Mesenchymal stem cell (in vitro differentiated cells and primary cell): ENCODE data around the gene MSH2. TPM values are rescaled to one million over a fixed set of nuclear protein-coding genes. Genes with fewer than 3 reads are reported as not detected.
A peak's percentile ranks its signal among the peaks of the same experiment; 100 is the strongest.

ENCODE experiments used
- DNase-seq: peaks from one replicate; pipeline ENCODE4 v3.0.0-alpha.2; 2013
- H2AFZ ChIP-seq: one replicate; pipeline ENCODE4 v1.6.1; 2013; ENCODE audit warnings: low read depth, mild to moderate bottlenecking, control low read depth, inconsistent platforms, low read length, moderate library complexity
- H2AK5ac ChIP-seq: 2 replicates; pipeline ENCODE4 v1.6.1; 2013; ENCODE audit warnings: low read length, moderate library complexity, mild to moderate bottlenecking, inconsistent platforms; ENCODE audit not compliant: severe bottlenecking
- H2BK120ac ChIP-seq: one replicate; pipeline ENCODE4 v1.6.1; 2013; ENCODE audit warnings: low read depth, mild to moderate bottlenecking, inconsistent platforms, low read length, moderate library complexity
- H2BK12ac ChIP-seq, 2 experiments: one replicate each; pipeline ENCODE4 v1.6.1; 2013; ENCODE audit warnings: inconsistent platforms in 2 of 2, low read length in 2 of 2, mild to moderate bottlenecking in 2 of 2, moderate library complexity in 2 of 2, control low read depth in 1 of 2
- H2BK15ac ChIP-seq: one replicate; pipeline ENCODE4 v1.6.1; 2013; ENCODE audit warnings: mild to moderate bottlenecking, low read depth, inconsistent platforms; ENCODE audit not compliant: poor library complexity, severe bottlenecking
- H2BK5ac ChIP-seq: 2 replicates; pipeline ENCODE4 v1.6.1; 2013; ENCODE audit warnings: low read depth, mild to moderate bottlenecking, low read length, control low read depth, inconsistent platforms; ENCODE audit not compliant: poor library complexity, severe bottlenecking
- H3K14ac ChIP-seq, 2 experiments: one replicate each; pipeline ENCODE4 v1.6.1; 2013; ENCODE audit warnings: inconsistent platforms in 2 of 2, low read length in 2 of 2, control low read depth in 1 of 2, mild to moderate bottlenecking in 1 of 2, moderate library complexity in 1 of 2
- H3K18ac ChIP-seq, 2 experiments: one replicate each; pipeline ENCODE4 v1.6.1; 2013; ENCODE audit warnings: inconsistent platforms in 2 of 2, low read length in 2 of 2, control low read depth in 1 of 2, low read depth in 1 of 2, mild to moderate bottlenecking in 1 of 2
- H3K23ac ChIP-seq, 2 experiments: one replicate each; pipeline ENCODE4 v1.6.1; 2013; ENCODE audit warnings: inconsistent platforms in 2 of 2, low read length in 2 of 2, mild to moderate bottlenecking in 2 of 2, moderate library complexity in 2 of 2, control low read depth in 1 of 2
- H3K27ac ChIP-seq: 2 replicates; pipeline ENCODE4 v1.5.1; 2013; ENCODE audit warnings: mild to moderate bottlenecking, moderate library complexity, low read length, control low read depth, inconsistent platforms; ENCODE audit not compliant: poor library complexity, severe bottlenecking
- H3K27me3 ChIP-seq, 2 experiments: 2 replicates each; pipeline versions ENCODE4 v1.6.1 to v1.7.0; 2013; ENCODE audit warnings: low read length in 2 of 2, mild to moderate bottlenecking in 2 of 2, moderate library complexity in 2 of 2, control low read depth in 1 of 2, inconsistent platforms in 1 of 2; ENCODE audit not compliant: control insufficient read depth in 1 of 2, insufficient read depth in 1 of 2
- H3K36me3 ChIP-seq, 2 experiments: 2 replicates each; pipeline versions ENCODE4 v1.6.1 to v1.7.0; 2013; ENCODE audit warnings: low read length in 2 of 2, control low read depth in 1 of 2, inconsistent platforms in 1 of 2, low read depth in 1 of 2, mild to moderate bottlenecking in 1 of 2; ENCODE audit not compliant: insufficient read depth in 2 of 2, control insufficient read depth in 1 of 2
- H3K4ac ChIP-seq, 2 experiments: one replicate each; pipeline ENCODE4 v1.6.1; 2013; ENCODE audit warnings: inconsistent platforms in 2 of 2, low read length in 2 of 2, mild to moderate bottlenecking in 2 of 2, moderate library complexity in 2 of 2, control low read depth in 1 of 2, low read depth in 1 of 2
- H3K4me1 ChIP-seq: 2 replicates; pipeline ENCODE4 v1.6.1; 2013; ENCODE audit warnings: low read depth, low read length, control low read depth; ENCODE audit not compliant: control insufficient read depth, insufficient read depth
- H3K4me2 ChIP-seq: 2 replicates; pipeline ENCODE4 v1.6.1; 2013; ENCODE audit warnings: low read length, mild to moderate bottlenecking, inconsistent platforms; ENCODE audit not compliant: poor library complexity, severe bottlenecking
- H3K4me3 ChIP-seq, 2 experiments: 2 replicates each; pipeline versions ENCODE4 v1.5.1 to v1.7.0; 2013; ENCODE audit warnings: low read length in 2 of 2, mild to moderate bottlenecking in 2 of 2, control low read depth in 1 of 2, low read depth in 1 of 2; ENCODE audit not compliant: insufficient read depth in 1 of 2
- H3K79me1 ChIP-seq: replicated peaks from 2 replicates; pipeline ENCODE4 v1.6.1; 2013; ENCODE audit warnings: mild to moderate bottlenecking, control low read depth, low read length, inconsistent platforms; ENCODE audit not compliant: poor library complexity, severe bottlenecking
- H3K9ac ChIP-seq: 2 replicates; pipeline ENCODE4 v1.7.0; 2013; ENCODE audit warnings: mild to moderate bottlenecking, low read length, moderate library complexity
- H3K9me3 ChIP-seq: 2 replicates; pipeline ENCODE4 v1.7.0; 2013; ENCODE audit warnings: mild to moderate bottlenecking, low read length; ENCODE audit not compliant: control insufficient read depth
- H4K8ac ChIP-seq: one replicate; pipeline ENCODE4 v1.6.1; 2013; ENCODE audit warnings: inconsistent platforms, mild to moderate bottlenecking, low read length, moderate library complexity
- H4K91ac ChIP-seq: one replicate; pipeline ENCODE4 v1.6.1; 2013; ENCODE audit warnings: mild to moderate bottlenecking, low read length, inconsistent platforms
- WGBS: methylation state at CpG from one replicate; pipeline ENCODE4 v1.1.7; 2013; ENCODE audit warnings: mixed read lengths; 5-methylcytosine and 5-hydroxymethylcytosine counted together
- polyA plus RNA-seq, 2 experiments: library from polyadenylated mRNA; stranded (reverse); fragments of 200-250 nt; gene quantifications; one replicate each; pipeline ENCODE4 v1.2.3, GENCODE V29; 2013

MSH2 gene
- polyA plus RNA-seq (2013, experiment 1 of 2), result 7.3 TPM
- 7.8 TPM for polyA plus RNA-seq (2013, experiment 2 of 2)

GRCh38 chr2:47402805-47403608, at the start of gene MSH2:
Gene MSH2 (plus strand): TSS chr2:47403156. CDS start chr2:47403192, 36 bp downstream.
- Histone ChIP-seq H3K27ac (peak within 1 kb of the TSS; percentile 78), H2BK5ac (peak within 1 kb of the TSS; percentile 77), H2BK120ac (no peak within 1 kb of the TSS), H3K4me1 (peaks cover 6% of the 10 kb centered on the region), H2AFZ (peak within 1 kb of the TSS; percentile 95), H4K91ac (no peak within 1 kb of the TSS), H2BK12ac (peak within 1 kb of the TSS in 1 of 2 experiments; percentile 7), H3K14ac (peak within 1 kb of the TSS in 1 of 2 experiments; percentile 92), H3K9ac (peak within 1 kb of the TSS; percentile 87), H3K79me1 (peaks cover 12% of the 10 kb centered on the region), H3K9me3 (no peaks in the 10 kb centered on the region), H3K4me3 (peak within 1 kb of the TSS; percentile 82 to 98), H3K18ac (peak within 1 kb of the TSS; percentile 1 to 92), H2AK5ac (no peak within 1 kb of the TSS), H3K4me2 (peak within 1 kb of the TSS; percentile 96), H2BK15ac (no peak within 1 kb of the TSS), H4K8ac (peak within 1 kb of the TSS; percentile 92), H3K36me3 (no peaks in the 10 kb centered on the region), H3K4ac (peak within 1 kb of the TSS in 1 of 2 experiments; percentile 74), H3K27me3 (no peaks in the 10 kb centered on the region), H3K23ac (no peak within 1 kb of the TSS)
- under 1% methylated on average over 65 of the region's 73 CpGs for WGBS
- peak; percentile 91 for DNase-seq

- Histone ChIP-seq H3K27me3 (no peaks in the 10 kb centered on the region), H3K4me1 (peaks cover 25% of the 10 kb centered on the region), H3K4ac (peak overlapping the region in 1 of 2 experiments; percentile 4), H4K8ac (peak overlapping the region; percentile 8), H3K23ac (no peak overlapping the region), H3K4me3 (no peak overlapping the region), H2BK5ac (peak overlapping the region; percentile 36), H4K91ac (no peak overlapping the region), H3K79me1 (no peaks in the 10 kb centered on the region), H2BK120ac (no peak overlapping the region), H3K4me2 (peak overlapping the region; percentile 7), H3K9me3 (no peaks in the 10 kb centered on the region), H3K18ac (no peak overlapping the region), H2AK5ac (peak overlapping the region; percentile 17), H3K27ac (peak overlapping the region; percentile 65), H3K9ac (no peak overlapping the region), H2BK12ac (no peak overlapping the region), H3K14ac (no peak overlapping the region), H2AFZ (no peak overlapping the region), H2BK15ac (no peak overlapping the region), H3K36me3 (no peaks in the 10 kb centered on the region)
- WGBS, result 50% methylated on average over 11 of the region's 11 CpGs
- peak; percentile 84 for DNase-seq
Observed at GRCh38 chr2:47354013-47354847, 48.7 kb upstream of the MSH2 start.

- Histone ChIP-seq H4K8ac (no peak overlapping the region), H2BK120ac (no peak overlapping the region), H2BK5ac (no peak overlapping the region)
Observed at GRCh38 chr2:47354848-47355204, 48.1 kb upstream of the MSH2 start.

GRCh38 chr2:47357483-47357882, 45.5 kb upstream of the MSH2 start:
- no peak overlapping the region for H2BK120ac ChIP-seq
- no peak overlapping the region for H3K23ac ChIP-seq
- H2AK5ac ChIP-seq, result peak overlapping the region; percentile 15
- no peak overlapping the region for H4K91ac ChIP-seq
- no peaks in the 10 kb centered on the region for H3K79me1 ChIP-seq
- H2BK5ac ChIP-seq, result no peak overlapping the region
- WGBS, result 44% methylated on average over 4 of the region's 4 CpGs
- peaks cover 18% of the 10 kb centered on the region for H3K4me1 ChIP-seq
- peak overlapping the region; percentile 17 for H3K27ac ChIP-seq
- no peak overlapping the region for H2AFZ ChIP-seq
- H2BK15ac ChIP-seq, result no peak overlapping the region
- H3K9me3 ChIP-seq, result no peaks in the 10 kb centered on the region
- H3K27me3 ChIP-seq, result no peaks in the 10 kb centered on the region
- DNase-seq, result peak; percentile 86
- H3K14ac ChIP-seq, result peak overlapping the region in 1 of 2 experiments; percentile 44
- no peak overlapping the region for H2BK12ac ChIP-seq
- no peaks in the 10 kb centered on the region for H3K36me3 ChIP-seq
- H3K9ac ChIP-seq, result no peak overlapping the region
- H4K8ac ChIP-seq, result no peak overlapping the region
- H3K18ac ChIP-seq, result no peak overlapping the region
- no peak overlapping the region for H3K4me2 ChIP-seq
- H3K4me3 ChIP-seq, result no peak overlapping the region
- H3K4ac ChIP-seq, result no peak overlapping the region

More at GRCh38 chr2:47354848-47355204, 48.1 kb upstream of the MSH2 start:
- Histone ChIP-seq H3K36me3 (no peaks in the 10 kb centered on the region), H2AK5ac (no peak overlapping the region), H3K27me3 (no peaks in the 10 kb centered on the region), H3K4me3 (no peak overlapping the region), H3K4me1 (peaks cover 25% of the 10 kb centered on the region), H3K27ac (peak overlapping the region; percentile 65), H3K9me3 (no peaks in the 10 kb centered on the region), H2BK12ac (no peak overlapping the region), H3K4me2 (peak overlapping the region; percentile 7), H2AFZ (no peak overlapping the region), H3K4ac (peak overlapping the region in 1 of 2 experiments; percentile 4), H4K91ac (no peak overlapping the region), H3K9ac (no peak overlapping the region), H3K18ac (no peak overlapping the region), H3K14ac (no peak overlapping the region), H2BK15ac (no peak overlapping the region), H3K23ac (no peak overlapping the region), H3K79me1 (no peaks in the 10 kb centered on the region)
- 59% methylated on average over 4 of the region's 5 CpGs for WGBS
- DNase-seq, result no peak
